Endothelial cell (in vitro differentiated cells): ENCODE measurements around the gene AGRP. TPM values are rescaled to one million over a fixed set of nuclear protein-coding genes. Genes with fewer than 3 reads are reported as not detected.

Experiments used
- DNase-seq: peaks from one replicate; pipeline ENCODE4 v3.0.0; 2021; ENCODE audit warnings: low spot score
- H3K27ac Mint-ChIP-seq: one replicate; pipeline ENCODE4 v1.8.0; 2021; ENCODE audit warnings: mixed read lengths, inconsistent platforms; ENCODE audit not compliant: unreplicated experiment
- H3K27me3 Mint-ChIP-seq: one replicate; pipeline ENCODE4 v1.8.0; 2021; ENCODE audit warnings: mild to moderate bottlenecking, moderate library complexity, mixed read lengths, inconsistent platforms; ENCODE audit not compliant: unreplicated experiment
- H3K36me3 Mint-ChIP-seq: one replicate; pipeline ENCODE4 v1.8.0; 2021; ENCODE audit warnings: mild to moderate bottlenecking, low read depth, mixed read lengths, inconsistent platforms; ENCODE audit not compliant: unreplicated experiment
- H3K4me1 Mint-ChIP-seq: one replicate; pipeline ENCODE4 v1.8.0; 2021; ENCODE audit warnings: mild to moderate bottlenecking, mixed read lengths, inconsistent platforms; ENCODE audit not compliant: unreplicated experiment
- H3K4me3 Mint-ChIP-seq: one replicate; pipeline ENCODE4 v1.8.0; 2021; ENCODE audit warnings: mild to moderate bottlenecking, mixed read lengths, inconsistent platforms; ENCODE audit not compliant: unreplicated experiment
- H3K9me3 Mint-ChIP-seq: one replicate; pipeline ENCODE4 v1.8.0; 2021; ENCODE audit warnings: mixed read lengths, inconsistent platforms; ENCODE audit not compliant: unreplicated experiment
- CTCF ChIP-seq: fragments of 200-600 bp; sonication (generic); IDR thresholded peaks from one replicate; pipeline ENCODE4 v1.5.0; 2021; ENCODE audit warnings: antibody characterized with exemption; ENCODE audit not compliant: unreplicated experiment
- long read RNA-seq: library from polyadenylated mRNA; unstranded; transcript quantifications from one replicate; pipeline ENCODE4 v2.0.0, GENCODE V29; 2020; ENCODE audit not compliant: unreplicated experiment
- total RNA-seq: library from RNA; stranded (reverse); fragmentation: NEBNext Ultra II Directional; extraction: Animal tissue kit (Norgen Biotek cat#: 25700); gene quantifications from one replicate; pipeline ENCODE4 v1.2.1, GENCODE V29; 2021; ENCODE audit not compliant: unreplicated experiment

The AGRP gene, protein sequence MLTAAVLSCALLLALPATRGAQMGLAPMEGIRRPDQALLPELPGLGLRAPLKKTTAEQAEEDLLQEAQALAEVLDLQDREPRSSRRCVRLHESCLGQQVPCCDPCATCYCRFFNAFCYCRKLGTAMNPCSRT
- total RNA-seq = not detected
- long read RNA-seq = 0 reads

- H3K36me3 Mint-ChIP-seq = peaks cover 3% of the 10 kb centered on the region
- no peak for DNase-seq
- no peak for TF ChIP-seq CTCF
- H3K27me3 Mint-ChIP-seq = peaks cover 14% of the 10 kb centered on the region
- H3K27ac Mint-ChIP-seq = no peak within 1 kb of the TSS
- no peaks in the 10 kb centered on the region for H3K9me3 Mint-ChIP-seq
- H3K4me1 Mint-ChIP-seq = peaks cover 20% of the 10 kb centered on the region
- peak within 1 kb of the TSS; percentile 42 for H3K4me3 Mint-ChIP-seq
Observed at GRCh38 chr16:67483150-67483549, at the start of gene AGRP. Gene AGRP (minus strand): TSS chr16:67483547. CDS start chr16:67483398, 149 bp downstream.

DNA sequence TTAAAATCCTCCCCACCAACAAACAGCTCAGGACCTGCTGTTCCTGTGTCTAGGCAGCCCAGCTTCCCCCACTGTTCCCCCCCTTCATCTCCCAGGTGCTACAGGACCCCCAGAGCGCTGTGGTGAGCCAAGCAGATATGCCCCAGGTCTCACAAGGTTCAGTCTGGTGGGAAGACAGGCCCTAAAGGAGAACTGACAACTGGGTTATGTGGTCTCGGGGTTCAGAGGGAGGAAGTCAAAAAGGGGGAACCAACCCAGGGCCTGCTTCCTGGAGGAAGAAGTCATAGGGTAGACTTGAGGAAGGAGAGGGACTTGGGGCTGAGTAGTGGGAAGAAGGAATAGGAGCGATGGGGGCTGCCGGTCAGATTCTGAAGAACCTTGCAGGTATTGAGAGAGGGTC lies 47.9 kb upstream of the AGRP start:
- no peak for TF ChIP-seq CTCF
- H3K4me3 Mint-ChIP-seq = peak overlapping the region; percentile 76
- peak overlapping the region; percentile 67 for H3K27ac Mint-ChIP-seq
- peaks cover 38% of the 10 kb centered on the region for H3K27me3 Mint-ChIP-seq
- peaks cover 38% of the 10 kb centered on the region for H3K4me1 Mint-ChIP-seq
- no peaks in the 10 kb centered on the region for H3K36me3 Mint-ChIP-seq
- no peak for DNase-seq
- H3K9me3 Mint-ChIP-seq = no peaks in the 10 kb centered on the region

DNA sequence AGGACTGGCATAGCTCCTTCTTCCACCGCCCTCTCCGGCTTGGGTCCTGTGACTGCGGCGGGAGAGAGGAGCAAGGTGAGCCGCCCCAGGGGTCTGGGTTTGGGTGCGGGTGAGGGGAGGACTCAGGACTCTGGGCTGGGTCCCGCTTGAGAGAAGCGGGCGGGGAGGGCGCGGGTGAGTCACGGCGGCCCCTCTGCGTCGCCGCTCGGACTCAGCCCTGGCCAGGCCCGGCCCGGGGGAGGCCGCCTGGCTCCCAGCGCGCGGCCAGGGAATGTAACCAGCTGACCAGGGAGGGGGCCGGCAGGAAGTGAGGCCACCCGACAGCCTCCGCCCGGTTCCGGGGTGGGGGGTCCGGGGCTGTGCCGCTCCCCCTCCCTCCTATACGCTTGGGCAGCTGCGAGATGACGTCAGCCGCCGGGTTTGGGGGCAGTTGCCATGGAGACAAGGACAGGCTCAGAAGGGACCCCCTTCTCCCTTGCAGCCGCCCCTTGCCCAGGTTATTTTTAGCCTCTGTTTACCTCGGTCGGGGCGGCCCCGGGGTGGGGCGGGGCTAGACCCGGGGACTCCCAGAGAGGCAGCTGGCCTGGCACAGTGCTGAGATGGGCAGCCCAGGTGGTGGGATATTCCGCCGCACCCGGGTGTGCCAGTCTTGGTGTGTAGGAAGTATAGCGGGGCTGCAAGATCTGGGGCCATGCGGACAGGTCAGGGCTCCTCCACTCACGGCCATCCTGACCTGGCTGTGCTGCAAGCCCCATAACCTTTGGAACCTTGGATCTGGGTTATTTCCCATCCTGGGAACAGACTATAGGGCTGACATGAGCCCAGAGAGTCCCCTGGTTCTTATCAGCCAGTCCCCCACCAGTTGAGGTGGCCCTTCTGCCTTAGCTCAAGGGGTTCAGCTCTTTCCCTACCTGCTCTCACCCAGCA lies 46.9 kb upstream of the AGRP start:
- Mint-ChIP-seq H3K9me3 (no peaks in the 10 kb centered on the region), H3K36me3 (no peaks in the 10 kb centered on the region), H3K4me1 (peaks cover 28% of the 10 kb centered on the region), H3K27ac (peak overlapping the region; percentile 77), H3K4me3 (peak overlapping the region; percentile 90), H3K27me3 (peaks cover 34% of the 10 kb centered on the region)
- no peak for TF ChIP-seq CTCF
- no peak for DNase-seq

- Mint-ChIP-seq H3K27ac (peak overlapping the region; percentile 52), H3K36me3 (no peaks in the 10 kb centered on the region), H3K9me3 (no peaks in the 10 kb centered on the region), H3K4me1 (peaks cover 28% of the 10 kb centered on the region), H3K4me3 (peak overlapping the region; percentile 90), H3K27me3 (peaks cover 34% of the 10 kb centered on the region)
- DNase-seq = no peak
- TF ChIP-seq CTCF = no peak
Observed at GRCh38 chr16:67529582-67530012, 46.2 kb upstream of the AGRP start.
